OCI-LY7 (cell line): ENCODE measurements around the gene LRRC23.

Experiments
- EZH2phosphoT487 ChIP-seq: fragments of 200-600 bp; sonication (generic); IDR thresholded peaks from 2 replicates; pipeline ENCODE4 v1.6.1; 2018; ENCODE audit warnings: low read depth, borderline replicate concordance, mild to moderate bottlenecking, mixed run types, antibody characterized with exemption, low read length, moderate library complexity, mixed read lengths
- TF ChIP-seq, protein P1 (sequence below): fragments of 200-600 bp; sonication (generic); conservative IDR thresholded peaks from 2 replicates; pipeline ENCODE4 v1.5.1; 2014; ENCODE audit warnings: mild to moderate bottlenecking, antibody characterized with exemption, low read length, moderate library complexity, mixed read lengths

DNA sequence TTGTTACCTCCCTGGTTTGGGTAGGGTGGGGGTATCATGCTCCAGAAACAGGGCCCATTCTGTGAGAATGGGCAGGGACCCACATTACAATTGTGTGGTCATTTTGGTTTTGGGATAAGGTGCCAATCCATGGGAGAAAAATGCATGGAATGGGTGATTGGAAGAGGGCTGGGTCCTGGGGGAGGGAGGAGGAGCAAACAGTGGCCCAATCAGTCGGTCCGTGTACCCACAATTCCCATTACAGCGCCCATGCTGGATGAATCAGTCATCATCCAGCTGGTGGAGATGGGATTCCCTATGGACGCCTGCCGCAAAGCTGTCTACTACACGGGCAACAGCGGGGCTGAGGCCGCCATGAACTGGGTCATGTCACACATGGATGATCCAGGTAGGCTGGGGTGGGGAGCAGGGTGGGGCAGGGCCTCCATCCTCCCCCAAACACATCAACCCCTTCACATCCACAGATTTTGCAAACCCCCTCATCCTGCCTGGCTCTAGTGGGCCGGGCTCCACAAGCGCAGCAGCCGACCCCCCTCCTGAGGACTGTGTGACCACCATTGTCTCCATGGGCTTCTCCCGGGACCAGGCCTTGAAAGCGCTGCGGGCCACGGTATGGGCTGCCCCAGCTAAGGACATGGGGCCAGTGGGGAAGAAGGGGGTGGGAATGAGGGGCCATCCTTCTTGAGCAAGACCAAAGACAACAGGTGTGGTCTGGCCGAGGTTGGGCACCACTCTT lies 40.9 kb upstream of the LRRC23 start:
- TF ChIP-seq, protein P1, sequence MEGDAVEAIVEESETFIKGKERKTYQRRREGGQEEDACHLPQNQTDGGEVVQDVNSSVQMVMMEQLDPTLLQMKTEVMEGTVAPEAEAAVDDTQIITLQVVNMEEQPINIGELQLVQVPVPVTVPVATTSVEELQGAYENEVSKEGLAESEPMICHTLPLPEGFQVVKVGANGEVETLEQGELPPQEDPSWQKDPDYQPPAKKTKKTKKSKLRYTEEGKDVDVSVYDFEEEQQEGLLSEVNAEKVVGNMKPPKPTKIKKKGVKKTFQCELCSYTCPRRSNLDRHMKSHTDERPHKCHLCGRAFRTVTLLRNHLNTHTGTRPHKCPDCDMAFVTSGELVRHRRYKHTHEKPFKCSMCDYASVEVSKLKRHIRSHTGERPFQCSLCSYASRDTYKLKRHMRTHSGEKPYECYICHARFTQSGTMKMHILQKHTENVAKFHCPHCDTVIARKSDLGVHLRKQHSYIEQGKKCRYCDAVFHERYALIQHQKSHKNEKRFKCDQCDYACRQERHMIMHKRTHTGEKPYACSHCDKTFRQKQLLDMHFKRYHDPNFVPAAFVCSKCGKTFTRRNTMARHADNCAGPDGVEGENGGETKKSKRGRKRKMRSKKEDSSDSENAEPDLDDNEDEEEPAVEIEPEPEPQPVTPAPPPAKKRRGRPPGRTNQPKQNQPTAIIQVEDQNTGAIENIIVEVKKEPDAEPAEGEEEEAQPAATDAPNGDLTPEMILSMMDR: no peak
- TF ChIP-seq EZH2phosphoT487: no peak
